Tibial nerve (tissue), 4 donors: ENCODE data around the gene RAB36.

Source experiments
- EP300 ChIP-seq, 2 donors: sonication (generic); formaldehyde crosslinking; IDR thresholded peaks; one replicate each; pipeline ENCODE4 v1.6.1; 2017; ENCODE audit warnings: antibody characterized with exemption in 2 of 2, mild to moderate bottlenecking in 1 of 2
- POLR2A ChIP-seq, 2 donors: fragments of 450-650 bp; IDR thresholded peaks; one replicate each; pipeline ENCODE4 v1.6.1; 2017; ENCODE audit warnings: antibody characterized with exemption in 2 of 2, mild to moderate bottlenecking in 2 of 2, moderate library complexity in 2 of 2
- TF ChIP-seq, protein P1 (sequence below), 5 experiments: fragments of 200-600 bp in 3 of 5; fragments of 450-650 bp in 2 of 5; sonication (generic) in 3 of 5; IDR thresholded peaks; one replicate each; pipeline ENCODE4 v1.5.1; 2016 to 2019; ENCODE audit warnings: antibody characterized with exemption in 5 of 5, mild to moderate bottlenecking in 3 of 5, moderate library complexity in 2 of 5

DNA sequence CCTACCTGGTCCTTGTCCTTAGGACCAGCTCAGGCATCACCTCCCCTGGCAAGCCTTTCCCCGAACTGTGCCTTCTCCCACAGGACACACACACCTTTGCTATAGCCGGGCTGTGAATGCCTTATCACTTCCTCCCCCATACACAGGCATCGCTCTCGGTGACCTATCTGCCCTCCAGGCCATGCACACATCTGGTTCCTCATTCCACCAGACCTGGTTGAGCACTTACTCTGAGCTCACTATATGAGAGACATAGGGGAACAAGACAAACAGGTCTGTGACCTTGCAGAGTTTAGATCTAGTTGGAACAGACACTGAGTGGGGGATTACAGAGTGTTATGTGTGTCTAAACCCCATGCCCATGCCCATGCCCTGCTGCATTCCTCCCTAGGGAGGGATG is 31.9 kb downstream of the RAB36 start:
- TF ChIP-seq EP300 (IDR thresholded peaks at IDR 0.05) (no peak), POLR2A (IDR thresholded peaks at IDR 0.05) (no peak)
- TF ChIP-seq, protein P1, sequence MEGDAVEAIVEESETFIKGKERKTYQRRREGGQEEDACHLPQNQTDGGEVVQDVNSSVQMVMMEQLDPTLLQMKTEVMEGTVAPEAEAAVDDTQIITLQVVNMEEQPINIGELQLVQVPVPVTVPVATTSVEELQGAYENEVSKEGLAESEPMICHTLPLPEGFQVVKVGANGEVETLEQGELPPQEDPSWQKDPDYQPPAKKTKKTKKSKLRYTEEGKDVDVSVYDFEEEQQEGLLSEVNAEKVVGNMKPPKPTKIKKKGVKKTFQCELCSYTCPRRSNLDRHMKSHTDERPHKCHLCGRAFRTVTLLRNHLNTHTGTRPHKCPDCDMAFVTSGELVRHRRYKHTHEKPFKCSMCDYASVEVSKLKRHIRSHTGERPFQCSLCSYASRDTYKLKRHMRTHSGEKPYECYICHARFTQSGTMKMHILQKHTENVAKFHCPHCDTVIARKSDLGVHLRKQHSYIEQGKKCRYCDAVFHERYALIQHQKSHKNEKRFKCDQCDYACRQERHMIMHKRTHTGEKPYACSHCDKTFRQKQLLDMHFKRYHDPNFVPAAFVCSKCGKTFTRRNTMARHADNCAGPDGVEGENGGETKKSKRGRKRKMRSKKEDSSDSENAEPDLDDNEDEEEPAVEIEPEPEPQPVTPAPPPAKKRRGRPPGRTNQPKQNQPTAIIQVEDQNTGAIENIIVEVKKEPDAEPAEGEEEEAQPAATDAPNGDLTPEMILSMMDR (IDR thresholded peaks at IDR 0.05): no peak
